HEK293 (cell line): ENCODE results near the gene OR2AT4.
"Not testable (repeated sequence)": the region's sequence is repeated elsewhere in the genome, so short reads cannot be mapped to it uniquely, and the experiment has no call there.

Experiments used
- CTCF ChIA-PET: fragments of 350-600 bp; formaldehyde crosslinking; extraction: SDS; loops from one replicate; lab custom pipeline; 2021; ENCODE audit warnings: antibody characterized with exemption; lab: Yijun Ruan, JAX
- POLR2A ChIA-PET: fragments of 300-600 bp; formaldehyde crosslinking; extraction: SDS; loops from one replicate; lab custom pipeline; 2020; ENCODE audit warnings: antibody characterized with exemption, inconsistent platforms; lab: Yijun Ruan, JAX
- H3K27ac ChIP-seq: fragments of 200-500 bp; sonication (Bioruptor generic); 2 replicates; pipeline ENCODE4 v1.5.1; 2014; ENCODE audit warnings: low read depth, low read length, control low read depth, inconsistent platforms; ENCODE audit errors: extremely low read depth
- H3K36me3 ChIP-seq, 2 experiments: fragments of 200-500 bp in 1 of 2; sonication (Bioruptor generic) in 1 of 2; 1 replicate in 1 of 2; 2 replicates in 1 of 2; pipeline ENCODE4 v1.5.1; 2014 to 2017; ENCODE audit warnings: inconsistent platforms in 2 of 2, low read length in 2 of 2; ENCODE audit not compliant: control insufficient read depth in 2 of 2, insufficient read depth in 1 of 2
- H3K4me1 ChIP-seq: fragments of 200-500 bp; sonication (Bioruptor generic); 2 replicates; pipeline ENCODE4 v1.5.1; 2014; ENCODE audit warnings: mild to moderate bottlenecking, low read length, inconsistent platforms; ENCODE audit not compliant: control insufficient read depth, insufficient read depth
- H3K4me3 ChIP-seq: 2 replicates; pipeline ENCODE4 v1.5.1; 2011; ENCODE audit warnings: low read depth, mild to moderate bottlenecking, control low read depth, low read length, moderate library complexity
- H3K9me3 ChIP-seq: fragments of 200-500 bp; sonication (Bioruptor generic); 2 replicates; pipeline ENCODE4 v1.5.1; 2014; ENCODE audit warnings: low read depth, low read length, inconsistent platforms; ENCODE audit not compliant: control insufficient read depth, insufficient read depth
- GLIS2 ChIP-seq: fragments of 450-650 bp; formaldehyde crosslinking; IDR thresholded peaks from 2 replicates; pipeline ENCODE4 v1.5.1; 2016; ENCODE audit warnings: missing biosample characterization, missing genetic modification characterization
- MEIS1 ChIP-seq: sonication (generic); formaldehyde crosslinking; IDR thresholded peaks from 2 replicates; pipeline ENCODE4 v1.8.1; 2022; ENCODE audit warnings: missing genetic modification reagents, mild to moderate bottlenecking, borderline replicate concordance
- ZBTB26 ChIP-seq: fragments of 450-650 bp; formaldehyde crosslinking; optimal IDR thresholded peaks from 2 replicates; pipeline ENCODE3; 2016; ENCODE audit warnings: missing biosample characterization, mild to moderate bottlenecking, missing genetic modification characterization
- ZNF175 ChIP-seq: fragments of 450-650 bp; formaldehyde crosslinking; IDR thresholded peaks from 2 replicates; pipeline ENCODE4 v1.5.1; 2016; ENCODE audit warnings: missing biosample characterization, missing genetic modification characterization
- ZNF221 ChIP-seq: fragments of 450-650 bp; formaldehyde crosslinking; IDR thresholded peaks from 2 replicates; pipeline ENCODE4 v1.5.1; 2017; ENCODE audit warnings: missing biosample characterization, missing genetic modification characterization, borderline replicate concordance
- ZNF391 ChIP-seq: fragments of 450-650 bp; formaldehyde crosslinking; IDR thresholded peaks from 2 replicates; pipeline ENCODE4 v1.5.1; 2016; ENCODE audit warnings: low read depth, missing biosample characterization, missing genetic modification characterization, borderline replicate concordance
- ZNF558 ChIP-seq: fragments of 450-650 bp; formaldehyde crosslinking; IDR thresholded peaks from 2 replicates; pipeline ENCODE4 v1.5.1; 2016; ENCODE audit warnings: missing biosample characterization, missing genetic modification characterization
- ZNF629 ChIP-seq: fragments of 450-650 bp; formaldehyde crosslinking; IDR thresholded peaks from 2 replicates; pipeline ENCODE4 v1.5.1; 2017; ENCODE audit warnings: missing biosample characterization, missing genetic modification characterization
- ZNF704 ChIP-seq: fragments of 450-650 bp; formaldehyde crosslinking; IDR thresholded peaks from 2 replicates; pipeline ENCODE4 v1.5.1; 2016; ENCODE audit warnings: missing biosample characterization, missing genetic modification characterization
- TF ChIP-seq, protein P1 (sequence below): fragments of 450-650 bp; formaldehyde crosslinking; IDR thresholded peaks from 2 replicates; pipeline ENCODE4 v1.5.1; 2016; ENCODE audit warnings: missing biosample characterization, missing genetic modification characterization

Gene OR2AT4

DNA sequence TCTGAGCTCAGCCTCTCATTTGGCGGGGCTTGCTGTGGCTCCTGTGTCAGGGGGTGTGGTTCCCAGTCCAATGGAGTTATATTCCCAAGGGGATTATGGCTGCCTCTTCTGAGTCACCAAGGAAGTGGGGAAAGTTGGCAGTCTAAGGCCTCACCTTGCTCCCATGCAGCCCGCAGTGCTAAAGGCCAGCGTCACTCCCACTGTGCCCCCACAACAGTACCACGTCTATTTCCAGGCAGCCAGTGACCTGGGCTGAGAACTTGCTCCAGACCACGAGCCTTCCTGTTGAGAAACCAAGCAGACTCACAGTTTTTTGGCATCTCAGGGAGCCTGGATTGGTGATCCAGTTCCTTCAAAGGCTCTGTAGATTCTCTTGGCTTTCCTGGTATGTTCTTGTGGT, 45.6 kb downstream of the OR2AT4 start:
- no peak for TF ChIP-seq ZNF391 (tag by site-specific recombination)
- no peak for TF ChIP-seq ZNF629 (tag by site-specific recombination)
- no peaks in the 10 kb centered on the region for H3K9me3 ChIP-seq
- H3K36me3 ChIP-seq: no peaks in the 10 kb centered on the region
- H3K4me3 ChIP-seq: no peak overlapping the region
- no peak overlapping the region for H3K27ac ChIP-seq
- ChIA-PET CTCF (interaction anchor here (1.4 to 1.8 kb wide), 2 partner anchors 120 to 197 kb away, joined by 4 read pairs; no protein-coding TSS in a partner anchor), POLR2A (no interaction called here)
- H3K4me1 ChIP-seq: no peaks in the 10 kb centered on the region

GRCh38 chr11:75050516-75050915, 46.2 kb downstream of the OR2AT4 start:
- no peaks in the 10 kb centered on the region for H3K4me1 ChIP-seq
- TF ChIP-seq ZBTB26 (tag by site-specific recombination) (no peak), GLIS2 (tag by site-specific recombination) (no peak)
- H3K9me3 ChIP-seq: no peaks in the 10 kb centered on the region
- H3K27ac ChIP-seq: no peak overlapping the region
- POLR2A ChIA-PET: no interaction called here
- no peak overlapping the region for H3K4me3 ChIP-seq
- H3K36me3 ChIP-seq: no peaks in the 10 kb centered on the region
- CTCF ChIA-PET: interaction anchor here (1.8 kb wide), 1 partner anchor 198 kb away, joined by 4 read pairs; no protein-coding TSS in a partner anchor

- CTCF ChIA-PET: interaction anchor here (0.7 to 1.8 kb wide), 2 partner anchors 13 to 199 kb away, joined by 3 to 4 read pairs; no protein-coding TSS in a partner anchor
- POLR2A ChIA-PET, H3K4me3 ChIP-seq, H3K36me3 ChIP-seq, H3K9me3 ChIP-seq, H3K27ac ChIP-seq, H3K4me1 ChIP-seq: not testable (repeated sequence)
These were observed 47.0 kb downstream of the OR2AT4 start for GRCh38 chr11:75049501-75050266.

DNA sequence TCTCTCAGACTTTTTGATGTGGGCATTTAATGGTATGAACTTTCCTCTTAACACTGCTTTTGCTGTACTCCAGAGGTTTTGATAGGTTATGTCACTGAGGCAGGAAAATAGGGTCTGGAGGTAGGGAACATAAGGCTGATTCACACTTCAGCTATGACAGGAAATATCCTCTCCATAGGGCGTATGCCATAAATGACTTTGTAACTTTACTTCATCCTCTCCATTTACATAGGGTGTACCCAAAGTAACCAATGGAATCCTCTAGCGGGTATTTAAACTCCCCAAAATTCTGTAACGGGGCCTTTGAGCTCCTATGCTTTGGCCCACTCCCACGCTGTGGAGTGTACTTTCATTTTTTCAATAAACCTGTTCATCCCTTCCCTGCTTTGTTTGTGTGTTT, 49.5 kb downstream of the OR2AT4 start:
- Histone ChIP-seq H3K4me3 (no peak overlapping the region), H3K9me3 (no peaks in the 10 kb centered on the region), H3K4me1 (no peaks in the 10 kb centered on the region), H3K36me3 (no peaks in the 10 kb centered on the region), H3K27ac (no peak overlapping the region)
- TF ChIP-seq ZNF175 (tag by site-specific recombination) (no peak), MEIS1 (CRISPR knock-in tag) (no peak), ZNF704 (tag by site-specific recombination) (no peak), ZNF221 (tag by site-specific recombination) (no peak), ZNF558 (tag by site-specific recombination) (no peak)
- TF ChIP-seq, protein P1, sequence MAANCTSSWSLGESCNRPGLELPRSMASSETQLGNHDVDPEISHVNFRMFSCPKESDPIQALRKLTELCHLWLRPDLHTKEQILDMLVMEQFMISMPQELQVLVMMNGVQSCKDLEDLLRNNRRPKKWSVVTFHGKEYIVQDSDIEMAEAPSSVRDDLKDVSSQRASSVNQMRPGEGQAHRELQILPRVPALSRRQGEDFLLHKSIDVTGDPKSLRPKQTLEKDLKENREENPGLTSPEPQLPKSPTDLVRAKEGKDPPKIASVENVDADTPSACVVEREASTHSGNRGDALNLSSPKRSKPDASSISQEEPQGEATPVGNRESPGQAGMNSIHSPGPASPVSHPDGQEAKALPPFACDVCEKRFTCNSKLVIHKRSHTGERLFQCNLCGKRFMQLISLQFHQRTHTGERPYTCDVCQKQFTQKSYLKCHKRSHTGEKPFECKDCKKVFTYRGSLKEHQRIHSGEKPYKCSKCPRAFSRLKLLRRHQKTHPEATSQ: no peak
- CTCF ChIA-PET: interaction anchor here (0.7 to 2.2 kb wide), 3 partner anchors 65 to 118 kb away, joined by 5 to 7 read pairs (median 7); no protein-coding TSS in a partner anchor
- POLR2A ChIA-PET: no interaction called here

- H3K4me1 ChIP-seq, POLR2A ChIA-PET, H3K27ac ChIP-seq, H3K4me3 ChIP-seq, H3K36me3 ChIP-seq, H3K9me3 ChIP-seq: not testable (repeated sequence)
- CTCF ChIA-PET: interaction anchor here (0.7 to 2.2 kb wide), 2 partner anchors 65 to 117 kb away, joined by 5 to 7 read pairs; no protein-coding TSS in a partner anchor
These were observed 50.0 kb downstream of the OR2AT4 start for GRCh38 chr11:75046668-75047067.

- POLR2A ChIA-PET, H3K4me1 ChIP-seq, H3K36me3 ChIP-seq, H3K27ac ChIP-seq, H3K4me3 ChIP-seq, H3K9me3 ChIP-seq: not testable (repeated sequence)
- CTCF ChIA-PET: interaction anchor here (0.6 to 0.9 kb wide), 2 partner anchors 13 to 134 kb away, joined by 3 read pairs; no protein-coding TSS in a partner anchor
These were observed 52.1 kb downstream of the OR2AT4 start for GRCh38 chr11:75044381-75045170.

- CTCF ChIA-PET: interaction anchor here (0.6 to 0.7 kb wide), 2 partner anchors 19 to 112 kb away, joined by 4 to 5 read pairs; no protein-coding TSS in a partner anchor
- not testable (repeated sequence) for H3K27ac ChIP-seq, H3K9me3 ChIP-seq, H3K4me3 ChIP-seq, H3K4me1 ChIP-seq, H3K36me3 ChIP-seq
- POLR2A ChIA-PET: interaction anchor here (0.6 kb wide), 1 partner anchor 93 kb away, joined by 3 read pairs; no protein-coding TSS in a partner anchor
These were observed 54.9 kb downstream of the OR2AT4 start for GRCh38 chr11:75041821-75042220.
